HG03039 (cell line): ENCODE results near the gene NDC80.

Source experiments
- ATAC-seq: cut with Tn5 transposase; IDR thresholded peaks from one replicate; pipeline ENCODE4 v1.9.1; 2021; ENCODE audit warnings: mild to moderate bottlenecking, moderate library complexity; ENCODE audit not compliant: unreplicated experiment

The NDC80 gene

DNA sequence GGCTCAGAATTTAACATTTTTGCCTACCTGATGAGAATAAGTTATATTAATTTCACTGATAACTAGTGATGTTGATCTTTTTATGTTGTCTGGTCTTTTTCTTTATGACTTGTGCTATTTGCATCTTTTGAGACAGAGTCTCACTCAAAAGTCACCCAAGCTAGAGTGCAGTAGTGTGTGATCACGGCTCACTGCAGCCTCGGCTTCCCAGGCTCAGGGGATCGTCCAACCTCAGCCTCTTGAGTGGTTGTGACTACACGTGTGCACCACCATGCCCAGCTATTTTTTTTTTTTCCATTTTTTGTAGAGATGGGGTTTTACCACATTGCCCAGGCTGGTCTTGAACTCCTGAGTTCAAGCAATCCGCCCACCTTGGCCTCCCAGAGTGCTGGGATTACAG, 91.6 kb downstream of the NDC80 start:
- ATAC-seq: no peak
